Neural cell (in vitro differentiated cells): ENCODE measurements around the gene SP4. TPM values are rescaled to one million over a fixed set of nuclear protein-coding genes. Genes with fewer than 3 reads are reported as not detected.

Source experiments
- H2AFZ ChIP-seq: fragments of 200-600, 300-800 bp; sonication (generic), shearing (Covaris generic); 2 replicates; pipeline ENCODE4 v1.6.0; 2014; ENCODE audit warnings: low read depth, mild to moderate bottlenecking, antibody characterized with exemption, low read length, moderate library complexity
- H3F3A ChIP-seq: fragments of 200-600 bp; shearing (Covaris generic); 2 replicates; pipeline ENCODE4 v1.6.1; 2016; ENCODE audit warnings: mild to moderate bottlenecking, moderate library complexity, mixed read lengths, antibody characterized with exemption, low read length; ENCODE audit not compliant: insufficient read depth, poor library complexity, severe bottlenecking
- H3K27ac ChIP-seq: fragments of 200-600, 300-800 bp; sonication (generic), shearing (Covaris generic); 2 replicates; pipeline ENCODE4 v1.5.1; 2014; ENCODE audit warnings: mild to moderate bottlenecking, low read length, moderate library complexity
- H3K27me3 ChIP-seq: fragments of 300-800, 200-600 bp; sonication (generic), shearing (Covaris generic); 2 replicates; pipeline ENCODE4 v1.6.0; 2014; ENCODE audit warnings: mild to moderate bottlenecking, low read depth, low read length, moderate library complexity; ENCODE audit not compliant: insufficient read depth
- H3K36me3 ChIP-seq: fragments of 300-800, 200-600 bp; sonication (generic), shearing (Covaris generic); 2 replicates; pipeline ENCODE4 v1.5.1; 2014; ENCODE audit warnings: mild to moderate bottlenecking, antibody characterized with exemption, low read length, moderate library complexity; ENCODE audit not compliant: insufficient read depth
- H3K4me2 ChIP-seq: fragments of 300-800, 200-600 bp; sonication (generic), shearing (Covaris generic); 2 replicates; pipeline ENCODE4 v1.6.0; 2014; ENCODE audit warnings: mild to moderate bottlenecking, low read length
- H3K4me3 ChIP-seq: fragments of 300-800, 200-600 bp; sonication (generic), shearing (Covaris generic); 2 replicates; pipeline ENCODE4 v1.5.1; 2014; ENCODE audit warnings: mild to moderate bottlenecking, low read length, moderate library complexity
- H3K79me2 ChIP-seq: fragments of 200-600 bp; shearing (Covaris generic); replicated peaks from 2 replicates; pipeline ENCODE4 v1.6.0; 2014; ENCODE audit warnings: mild to moderate bottlenecking, low read length, moderate library complexity; ENCODE audit not compliant: insufficient read depth
- H3K9ac ChIP-seq: fragments of 300-800, 200-600 bp; sonication (generic), shearing (Covaris generic); 2 replicates; pipeline ENCODE4 v1.6.1; 2016; ENCODE audit warnings: mild to moderate bottlenecking, low read length, mixed read lengths
- H3K9me2 ChIP-seq: fragments of 200-600 bp; shearing (Covaris generic); 2 replicates; pipeline ENCODE4 v1.6.1; 2016; ENCODE audit warnings: mild to moderate bottlenecking, low read length, mixed read lengths; ENCODE audit not compliant: insufficient read depth
- H3K9me3 ChIP-seq: fragments of 200-600, 300-800 bp; sonication (generic), shearing (Covaris generic); 2 replicates; pipeline ENCODE4 v1.6.1; 2016; ENCODE audit warnings: mild to moderate bottlenecking, mixed run types, low read length, moderate library complexity, mixed read lengths
- H4K20me1 ChIP-seq: fragments of 200-600 bp; shearing (Covaris generic); 2 replicates; pipeline ENCODE4 v1.6.1; 2016; ENCODE audit warnings: mild to moderate bottlenecking, mixed run types; ENCODE audit not compliant: insufficient read depth
- EP300 ChIP-seq: fragments of 450-650 bp; conservative IDR thresholded peaks from 2 replicates; pipeline ENCODE4 v1.6.1; 2014; ENCODE audit warnings: antibody characterized with exemption, mild to moderate bottlenecking, moderate library complexity; ENCODE audit not compliant: poor library complexity, severe bottlenecking
- EZH2 ChIP-seq: fragments of 200-600, 300-800 bp; shearing (Covaris generic), sonication (generic); IDR thresholded peaks from 2 replicates; pipeline ENCODE4 v1.6.1; 2014; ENCODE audit warnings: antibody characterized with exemption, low read length, borderline replicate concordance, mild to moderate bottlenecking; ENCODE audit not compliant: insufficient read depth, poor library complexity, severe bottlenecking
- MXI1 ChIP-seq: fragments of 450-650 bp; conservative IDR thresholded peaks from 2 replicates; pipeline ENCODE4 v1.6.1; 2014; ENCODE audit warnings: antibody characterized with exemption, mild to moderate bottlenecking; ENCODE audit not compliant: poor library complexity, severe bottlenecking
- POLR2AphosphoS5 ChIP-seq: IDR thresholded peaks from 2 replicates; pipeline ENCODE4 v1.6.1; 2012
- RAD21 ChIP-seq: fragments of 450-650 bp; conservative IDR thresholded peaks from 2 replicates; pipeline ENCODE4 v1.6.1; 2014; ENCODE audit warnings: antibody characterized with exemption, mild to moderate bottlenecking, moderate library complexity
- SMC3 ChIP-seq: fragments of 450-650 bp; conservative IDR thresholded peaks from 2 replicates; pipeline ENCODE4 v1.6.1; 2014; ENCODE audit warnings: antibody characterized with exemption, mild to moderate bottlenecking, moderate library complexity; ENCODE audit not compliant: poor library complexity
- TAF1 ChIP-seq: IDR thresholded peaks from 2 replicates; pipeline ENCODE4 v1.6.1; 2012; ENCODE audit warnings: low read depth
- polyA plus RNA-seq: library from polyadenylated mRNA; depleted of rRNA; stranded (reverse); fragments of >200 nt; gene quantifications from 2 replicates; pipeline ENCODE4 v1.2.3, GENCODE V29; 2014
- TF ChIP-seq, protein P1 (sequence below): fragments of 450-650 bp; IDR thresholded peaks from 2 replicates; pipeline ENCODE4 v1.5.1; 2014; ENCODE audit warnings: antibody characterized with exemption, mild to moderate bottlenecking, moderate library complexity; ENCODE audit not compliant: poor library complexity, severe bottlenecking
- TF ChIP-seq, protein P2 (sequence below): IDR thresholded peaks from 2 replicates; pipeline ENCODE4 v1.6.1; 2012; ENCODE audit warnings: borderline replicate concordance

The SP4 gene
- polyA plus RNA-seq, 1 donor from 2014 or later = 27.8 TPM

DNA sequence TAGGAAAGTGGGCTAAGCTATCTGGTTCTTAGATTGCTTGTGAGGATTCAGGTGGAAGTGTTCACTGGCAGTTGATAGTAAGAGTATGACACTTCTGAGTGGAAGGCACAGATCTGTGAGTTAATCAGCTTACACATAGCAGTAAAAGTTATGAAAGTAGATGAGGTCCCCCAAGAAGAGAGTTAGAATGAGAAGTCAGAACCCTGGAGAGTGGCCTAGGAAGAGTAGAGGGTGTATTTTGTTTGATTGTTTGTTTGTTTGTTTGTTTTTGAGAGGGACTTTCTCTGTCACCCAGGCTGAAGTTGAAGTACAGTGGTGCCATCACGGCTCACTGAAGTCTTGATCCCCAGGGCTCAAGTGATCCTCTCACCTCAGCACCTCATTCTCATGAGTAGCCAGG, 44.1 kb downstream of the SP4 start:
- Histone ChIP-seq H3K4me2 (no peak overlapping the region), H4K20me1 (no peaks in the 10 kb centered on the region), H3K79me2 (peaks cover 24% of the 10 kb centered on the region), H3F3A (no peaks in the 10 kb centered on the region), H3K36me3 (no peaks in the 10 kb centered on the region), H3K4me3 (no peak overlapping the region), H3K27me3 (no peaks in the 10 kb centered on the region), H2AFZ (no peak overlapping the region), H3K27ac (no peak overlapping the region), H3K9ac (no peak overlapping the region), H3K9me2 (no peaks in the 10 kb centered on the region), H3K9me3 (no peaks in the 10 kb centered on the region)
- no peak for TF ChIP-seq EP300
- TF ChIP-seq RAD21 = no peak
- no peak for TF ChIP-seq SMC3
- TF ChIP-seq POLR2AphosphoS5 = no peak
- TF ChIP-seq, protein P1, sequence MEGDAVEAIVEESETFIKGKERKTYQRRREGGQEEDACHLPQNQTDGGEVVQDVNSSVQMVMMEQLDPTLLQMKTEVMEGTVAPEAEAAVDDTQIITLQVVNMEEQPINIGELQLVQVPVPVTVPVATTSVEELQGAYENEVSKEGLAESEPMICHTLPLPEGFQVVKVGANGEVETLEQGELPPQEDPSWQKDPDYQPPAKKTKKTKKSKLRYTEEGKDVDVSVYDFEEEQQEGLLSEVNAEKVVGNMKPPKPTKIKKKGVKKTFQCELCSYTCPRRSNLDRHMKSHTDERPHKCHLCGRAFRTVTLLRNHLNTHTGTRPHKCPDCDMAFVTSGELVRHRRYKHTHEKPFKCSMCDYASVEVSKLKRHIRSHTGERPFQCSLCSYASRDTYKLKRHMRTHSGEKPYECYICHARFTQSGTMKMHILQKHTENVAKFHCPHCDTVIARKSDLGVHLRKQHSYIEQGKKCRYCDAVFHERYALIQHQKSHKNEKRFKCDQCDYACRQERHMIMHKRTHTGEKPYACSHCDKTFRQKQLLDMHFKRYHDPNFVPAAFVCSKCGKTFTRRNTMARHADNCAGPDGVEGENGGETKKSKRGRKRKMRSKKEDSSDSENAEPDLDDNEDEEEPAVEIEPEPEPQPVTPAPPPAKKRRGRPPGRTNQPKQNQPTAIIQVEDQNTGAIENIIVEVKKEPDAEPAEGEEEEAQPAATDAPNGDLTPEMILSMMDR = no peak
- no peak for TF ChIP-seq TAF1
- TF ChIP-seq, protein P2, sequence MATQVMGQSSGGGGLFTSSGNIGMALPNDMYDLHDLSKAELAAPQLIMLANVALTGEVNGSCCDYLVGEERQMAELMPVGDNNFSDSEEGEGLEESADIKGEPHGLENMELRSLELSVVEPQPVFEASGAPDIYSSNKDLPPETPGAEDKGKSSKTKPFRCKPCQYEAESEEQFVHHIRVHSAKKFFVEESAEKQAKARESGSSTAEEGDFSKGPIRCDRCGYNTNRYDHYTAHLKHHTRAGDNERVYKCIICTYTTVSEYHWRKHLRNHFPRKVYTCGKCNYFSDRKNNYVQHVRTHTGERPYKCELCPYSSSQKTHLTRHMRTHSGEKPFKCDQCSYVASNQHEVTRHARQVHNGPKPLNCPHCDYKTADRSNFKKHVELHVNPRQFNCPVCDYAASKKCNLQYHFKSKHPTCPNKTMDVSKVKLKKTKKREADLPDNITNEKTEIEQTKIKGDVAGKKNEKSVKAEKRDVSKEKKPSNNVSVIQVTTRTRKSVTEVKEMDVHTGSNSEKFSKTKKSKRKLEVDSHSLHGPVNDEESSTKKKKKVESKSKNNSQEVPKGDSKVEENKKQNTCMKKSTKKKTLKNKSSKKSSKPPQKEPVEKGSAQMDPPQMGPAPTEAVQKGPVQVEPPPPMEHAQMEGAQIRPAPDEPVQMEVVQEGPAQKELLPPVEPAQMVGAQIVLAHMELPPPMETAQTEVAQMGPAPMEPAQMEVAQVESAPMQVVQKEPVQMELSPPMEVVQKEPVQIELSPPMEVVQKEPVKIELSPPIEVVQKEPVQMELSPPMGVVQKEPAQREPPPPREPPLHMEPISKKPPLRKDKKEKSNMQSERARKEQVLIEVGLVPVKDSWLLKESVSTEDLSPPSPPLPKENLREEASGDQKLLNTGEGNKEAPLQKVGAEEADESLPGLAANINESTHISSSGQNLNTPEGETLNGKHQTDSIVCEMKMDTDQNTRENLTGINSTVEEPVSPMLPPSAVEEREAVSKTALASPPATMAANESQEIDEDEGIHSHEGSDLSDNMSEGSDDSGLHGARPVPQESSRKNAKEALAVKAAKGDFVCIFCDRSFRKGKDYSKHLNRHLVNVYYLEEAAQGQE = no peak
- TF ChIP-seq MXI1 = no peak
- no peak for TF ChIP-seq EZH2

DNA sequence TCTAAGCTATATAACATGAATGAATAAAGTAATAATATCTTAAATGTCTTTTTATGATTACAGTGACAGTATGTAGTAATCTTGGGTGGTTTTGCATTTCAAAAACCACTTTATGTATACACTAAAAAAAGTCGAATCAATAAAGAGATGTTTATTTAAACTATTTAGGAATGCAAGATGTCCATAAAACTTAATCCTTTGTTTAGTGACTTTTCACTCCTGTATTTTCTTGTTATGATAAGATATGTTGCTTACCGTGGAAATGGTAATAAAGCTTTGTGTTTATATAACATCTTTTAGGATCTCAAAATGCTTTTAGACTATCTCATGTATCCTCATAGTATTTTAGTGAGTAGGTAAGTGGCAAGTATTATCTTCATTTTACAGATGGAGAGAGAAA, 48.5 kb downstream of the SP4 start:
- Histone ChIP-seq H3K36me3 (peaks cover 4% of the 10 kb centered on the region), H3K4me2 (no peak overlapping the region), H3K27me3 (no peaks in the 10 kb centered on the region), H3K9ac (no peak overlapping the region), H4K20me1 (no peaks in the 10 kb centered on the region), H3K27ac (no peak overlapping the region), H3K9me2 (no peaks in the 10 kb centered on the region), H3K79me2 (peaks cover 10% of the 10 kb centered on the region), H3K4me3 (no peak overlapping the region), H3F3A (no peaks in the 10 kb centered on the region), H2AFZ (no peak overlapping the region), H3K9me3 (no peaks in the 10 kb centered on the region)
- TF ChIP-seq, protein P2 = no peak
- TF ChIP-seq RAD21 (no peak), POLR2AphosphoS5 (no peak), MXI1 (no peak), EP300 (no peak), EZH2 (no peak), SMC3 (no peak), TAF1 (no peak)
- TF ChIP-seq, protein P1 = no peak
